Occipital lobe (tissue), 2 donors: ENCODE measurements around the gene DUS3L. TPM values are rescaled to one million over a fixed set of nuclear protein-coding genes. Genes with fewer than 3 reads are reported as not detected.

Experiments
- DNase-seq: peaks from one replicate; lab custom pipeline; 2025; lab: John Stamatoyannopoulos, UW
- total RNA-seq: library from RNA; depleted of rRNA; stranded (reverse); fragments of >200 nt; gene quantifications from one replicate; pipeline ENCODE4 v1.2.3, GENCODE V29; 2014

The DUS3L gene
- total RNA-seq, result 13.3 TPM

- peak; percentile 95 for DNase-seq
Observed at GRCh38 chr19:5790559-5791520, at the start of gene DUS3L. Gene DUS3L, minus strand, starts transcription at chr19:5791163. Its CDS starts 22 bp downstream, at chr19:5791141.

GRCh38 chr19:5839065-5840017 is 48.4 kb upstream of the DUS3L start, which contains the start of gene FUT6:
Gene FUT6, minus strand, starts transcription at chr19:5839702. Its CDS starts 7,135 bp downstream, at chr19:5832567.
- no peak for DNase-seq

- no peak for DNase-seq
Observed at GRCh38 chr19:5838353-5839064, 47.5 kb upstream of the DUS3L start.

- no peak for DNase-seq
Observed at GRCh38 chr19:5837761-5838352, 46.9 kb upstream of the DUS3L start.

- DNase-seq, result no peak
Observed at GRCh38 chr19:5832527-5833216, 41.7 kb upstream of the DUS3L start.

- DNase-seq, result no peak
Observed at GRCh38 chr19:5832061-5832460, 41.1 kb upstream of the DUS3L start.

GRCh38 chr19:5831159-5831558 is 40.2 kb upstream of the DUS3L start:
- no peak for DNase-seq

GRCh38 chr19:5829567-5830310 is 38.8 kb upstream of the DUS3L start:
- DNase-seq, result no peak

- no peak for DNase-seq
Observed at GRCh38 chr19:5828661-5829566, 38.0 kb upstream of the DUS3L start.

GRCh38 chr19:5827891-5828660 is 37.1 kb upstream of the DUS3L start:
- DNase-seq, result peak; percentile 53

- DNase-seq, result no peak
Observed at GRCh38 chr19:5827342-5827890, 36.5 kb upstream of the DUS3L start.

GRCh38 chr19:5826531-5827341 is 35.8 kb upstream of the DUS3L start:
- DNase-seq, result no peak

GRCh38 chr19:5825178-5825577 is 34.2 kb upstream of the DUS3L start:
- no peak for DNase-seq

GRCh38 chr19:5824751-5825150 is 33.8 kb upstream of the DUS3L start:
- no peak for DNase-seq

GRCh38 chr19:5823579-5824281 is 32.8 kb upstream of the DUS3L start:
- DNase-seq, result no peak
